ENCODE results near the gene BEND6.

Gene BEND6, protein sequence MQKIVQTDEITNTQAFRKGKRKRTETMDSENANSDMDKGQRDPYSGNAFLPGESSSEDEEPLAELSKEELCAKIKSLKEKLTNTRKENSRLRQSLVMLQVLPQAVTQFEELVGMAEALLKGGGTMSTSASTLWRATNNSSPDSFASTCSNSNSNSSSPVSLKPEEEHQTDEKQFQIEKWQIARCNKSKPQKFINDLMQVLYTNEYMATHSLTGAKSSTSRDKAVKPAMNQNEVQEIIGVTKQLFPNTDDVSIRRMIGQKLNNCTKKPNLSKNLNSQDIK

DNA sequence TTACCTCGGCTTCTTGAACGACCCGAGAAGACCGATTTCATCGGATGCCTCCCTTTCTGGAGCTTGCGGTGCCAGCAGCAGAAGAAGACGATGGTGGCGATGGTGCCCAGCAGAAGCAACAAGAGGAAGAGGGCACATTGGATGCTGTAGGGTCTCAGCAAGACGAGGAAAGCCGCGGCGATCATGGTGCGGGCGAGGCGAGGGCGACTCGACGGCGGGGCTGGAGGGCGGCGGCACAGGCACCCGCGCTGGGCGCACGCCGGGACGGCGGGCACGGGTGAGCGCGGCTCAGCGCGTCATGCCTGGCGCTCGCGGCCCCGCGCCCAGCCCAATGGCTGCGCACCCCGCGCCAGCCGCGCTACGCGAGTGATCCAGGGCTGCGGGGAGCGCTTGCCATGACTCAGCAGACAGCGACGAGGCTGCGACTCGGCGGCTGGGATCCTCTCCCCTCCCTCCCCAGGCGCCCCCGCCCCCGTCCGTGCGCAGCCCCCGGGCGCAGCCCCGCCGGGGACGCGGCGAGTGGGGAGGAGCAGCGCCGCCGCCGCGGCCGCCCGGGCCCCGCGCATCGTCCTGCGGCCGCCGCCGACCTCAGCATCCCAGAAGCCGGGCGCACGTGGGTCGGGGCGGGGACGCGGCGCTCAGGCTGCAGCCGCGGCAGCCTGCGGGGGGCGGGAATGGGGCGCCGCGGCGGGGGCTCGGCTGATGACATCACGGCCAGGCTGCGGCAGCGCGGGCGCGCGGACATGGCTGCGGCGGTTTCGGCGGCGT lies at the start of gene BEND6:
BEND6 (plus strand) TSS at position 705 of the 768 bp plus-strand sequence. CDS start 26,704 bp downstream, outside the sequence.
- no peak for DNase-seq (ENCODE audit: low read depth in 2 of 2)

DNA sequence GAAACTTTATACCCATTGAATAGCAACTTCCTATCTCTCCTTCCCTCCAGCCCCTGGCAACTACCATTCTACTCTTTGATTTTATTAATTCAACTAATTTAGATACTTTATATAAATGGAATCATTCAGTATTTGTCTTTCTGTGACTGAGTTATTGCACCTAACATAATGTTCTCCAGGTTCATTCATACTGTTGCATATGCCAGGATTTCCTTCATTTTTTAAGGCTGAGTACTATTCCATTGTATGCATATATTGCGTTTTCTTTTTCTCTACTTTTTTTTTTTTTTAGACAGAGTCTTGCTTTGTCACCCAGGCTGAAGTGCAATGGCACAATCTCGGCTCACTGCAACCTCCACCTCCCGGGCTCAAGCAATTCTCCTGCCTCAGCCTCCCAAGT lies 49.5 kb upstream of the BEND6 start:
- no peak for DNase-seq (ENCODE audit: low read depth in 2 of 2)

DNA sequence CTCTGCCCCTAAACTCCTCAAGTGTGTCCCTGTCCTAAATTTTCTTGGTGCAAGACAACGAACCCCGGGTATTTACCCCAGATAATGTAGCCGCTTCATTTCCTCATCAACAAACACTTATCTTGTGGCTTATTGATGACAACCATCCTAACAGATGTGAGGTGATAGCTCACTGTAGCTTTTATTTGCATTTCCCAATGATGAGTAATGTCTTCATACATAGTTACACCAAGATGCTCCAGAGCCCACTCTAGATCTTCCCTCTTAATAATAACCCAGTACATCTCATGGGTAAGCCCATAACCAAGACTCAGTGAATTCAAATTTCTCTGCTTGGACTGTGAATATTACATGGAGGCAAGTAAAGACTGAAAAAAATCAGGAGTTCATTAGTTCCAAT lies 48.2 kb upstream of the BEND6 start:
- no peak for DNase-seq (ENCODE audit: low read depth in 2 of 2)

DNA sequence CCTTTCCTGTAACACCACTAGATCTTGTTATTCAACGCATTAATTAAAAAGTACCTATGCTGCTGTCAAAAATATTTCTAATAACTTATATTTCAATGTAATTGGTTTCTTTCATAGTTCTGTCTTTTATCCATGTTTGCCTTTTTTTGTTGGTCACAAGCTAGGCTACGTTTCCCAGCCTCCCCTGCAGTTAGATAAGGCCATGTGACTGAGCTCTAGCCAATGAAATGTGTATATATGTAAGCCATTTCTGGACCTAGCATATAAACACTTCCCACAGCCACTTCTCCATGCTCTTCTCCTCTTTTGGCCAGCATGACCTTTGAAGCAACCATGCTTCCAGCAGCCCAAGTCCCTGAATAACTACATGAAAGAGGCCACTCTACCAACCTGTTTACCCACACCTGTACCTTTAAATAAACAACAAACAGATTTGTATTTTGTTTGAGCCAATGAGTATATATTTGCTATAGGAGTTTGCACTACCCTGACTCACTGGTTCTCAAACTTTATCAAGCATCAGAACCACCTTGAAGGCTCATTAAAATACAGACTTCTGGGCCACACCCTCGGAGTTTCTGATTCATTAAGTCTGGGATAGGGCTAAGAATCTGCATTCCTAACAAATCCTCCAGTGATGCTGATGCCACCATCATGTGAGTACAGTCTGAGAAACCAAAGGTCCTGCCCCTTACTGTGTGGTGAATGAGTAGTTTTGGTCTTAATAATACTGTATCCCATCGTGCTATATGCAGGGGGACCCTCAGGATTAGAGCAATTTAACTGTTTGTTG lies 45.6 kb upstream of the BEND6 start:
- no peak for DNase-seq (ENCODE audit: low read depth in 2 of 2)

DNA sequence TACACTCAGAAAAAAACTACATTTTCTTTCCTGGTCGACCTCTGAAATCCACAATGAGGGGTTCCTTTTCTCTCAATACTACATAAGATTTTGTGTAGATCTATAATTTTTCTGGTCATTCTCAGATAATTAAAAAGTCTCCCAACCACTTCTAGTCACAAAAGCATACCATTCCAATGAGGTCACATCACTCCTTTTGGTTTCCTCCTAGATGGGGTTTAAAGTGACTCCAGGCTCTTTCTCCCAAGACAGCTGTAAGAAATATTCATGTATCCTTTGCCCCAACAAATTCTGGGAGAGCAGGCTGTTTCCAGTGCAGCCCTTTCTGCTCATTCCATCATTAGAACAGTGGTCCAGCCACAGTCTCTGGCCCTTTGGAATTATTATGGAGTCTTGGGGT lies 43.1 kb upstream of the BEND6 start:
- no peak for DNase-seq (ENCODE audit: low read depth in 2 of 2)

DNA sequence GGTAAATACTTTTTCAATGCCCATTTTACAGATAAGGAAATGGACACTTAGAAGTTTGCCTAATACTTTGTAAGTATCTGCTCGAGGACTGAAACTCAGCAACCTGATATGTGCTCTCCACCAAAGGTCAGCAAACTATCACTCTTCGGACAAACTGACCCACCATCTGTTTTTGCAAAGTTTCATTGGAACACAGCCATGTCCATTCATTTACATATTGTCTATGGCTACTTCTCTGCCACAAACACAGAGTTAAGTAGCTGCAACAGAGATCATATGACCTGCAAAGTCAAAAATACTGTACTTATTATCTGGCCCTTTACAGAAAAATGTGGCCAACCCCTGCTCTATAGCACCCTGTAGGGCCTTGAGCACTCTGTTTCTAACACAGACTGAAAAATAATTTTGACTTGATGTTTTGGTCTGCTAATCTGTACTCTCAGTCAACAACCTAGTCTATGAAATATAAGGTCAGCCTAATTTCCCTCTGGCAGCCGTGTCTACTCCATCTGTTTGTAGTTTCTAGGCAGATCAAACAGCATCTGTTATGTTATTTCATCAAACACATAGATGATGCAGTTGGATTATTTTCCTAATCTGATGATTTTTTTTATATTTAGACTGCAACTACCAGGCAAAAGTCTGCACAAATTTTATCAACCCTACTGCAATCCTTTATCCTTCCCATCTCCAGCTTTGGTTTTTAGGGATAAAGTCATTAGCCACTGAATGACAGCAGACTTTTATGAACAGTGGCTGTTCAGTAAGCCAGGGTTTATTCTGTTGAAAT lies 41.4 kb upstream of the BEND6 start:
- DNase-seq (ENCODE audit: low read depth in 2 of 2) = no peak

DNA sequence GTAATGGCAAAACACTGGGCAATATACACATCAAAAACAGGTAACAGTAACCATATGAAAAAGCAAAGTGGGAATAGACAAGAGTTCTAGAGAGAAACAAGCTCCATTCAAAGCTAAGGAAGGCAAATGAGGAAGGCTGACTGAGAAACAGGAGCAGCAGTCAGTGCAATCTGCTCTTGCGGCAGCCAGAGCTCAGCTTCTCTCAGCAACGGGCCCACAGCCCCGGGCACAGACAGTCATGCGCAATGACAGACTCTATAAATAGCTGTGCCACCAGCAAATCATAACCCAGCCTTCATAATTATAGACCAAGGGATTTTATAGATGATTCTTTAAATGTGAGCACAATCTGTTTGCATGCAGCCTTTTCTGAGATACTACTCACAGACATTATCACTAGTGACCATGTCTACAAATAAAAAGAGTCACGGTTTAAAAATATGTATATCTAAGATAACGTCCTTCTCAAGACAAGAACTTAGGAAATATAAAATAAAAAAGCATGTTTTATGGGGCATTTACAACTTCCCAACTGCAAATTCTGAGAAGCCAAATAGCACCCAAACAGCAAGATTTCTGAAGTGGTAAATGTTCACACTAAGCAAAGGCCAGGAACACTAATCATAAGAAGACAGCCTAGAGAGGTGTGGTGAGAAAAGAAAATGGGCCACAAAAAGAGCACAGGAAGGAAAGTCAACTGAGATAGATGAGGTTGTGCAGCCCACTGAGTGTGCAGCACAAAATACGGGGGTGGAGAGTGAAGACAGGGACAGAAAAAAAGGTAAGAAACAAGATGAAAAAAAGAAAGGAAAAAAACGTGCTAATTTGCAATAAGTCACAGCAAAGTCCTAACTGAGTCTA lies 39.9 kb upstream of the BEND6 start:
- no peak for DNase-seq (ENCODE audit: low read depth in 2 of 2)

DNA sequence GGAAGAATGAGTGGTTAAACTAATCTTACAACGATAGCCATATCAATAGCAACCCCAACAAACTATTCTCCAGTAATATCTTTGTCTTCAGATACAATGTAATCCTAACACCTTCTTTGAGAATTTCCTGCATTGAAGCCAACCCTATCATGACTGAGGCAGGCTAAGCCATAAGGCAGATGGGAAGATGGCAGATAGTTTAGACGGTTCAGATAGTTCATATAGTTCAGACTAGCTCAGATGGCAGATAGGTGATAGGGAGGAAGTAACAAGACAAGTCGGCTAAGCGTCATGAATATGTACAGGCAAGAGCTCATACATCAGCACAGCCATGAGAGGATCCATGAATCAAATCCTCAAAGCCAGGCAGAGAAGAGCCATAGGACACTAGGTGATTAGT lies 39.1 kb upstream of the BEND6 start:
- no peak for DNase-seq (ENCODE audit: low read depth in 2 of 2)

DNA sequence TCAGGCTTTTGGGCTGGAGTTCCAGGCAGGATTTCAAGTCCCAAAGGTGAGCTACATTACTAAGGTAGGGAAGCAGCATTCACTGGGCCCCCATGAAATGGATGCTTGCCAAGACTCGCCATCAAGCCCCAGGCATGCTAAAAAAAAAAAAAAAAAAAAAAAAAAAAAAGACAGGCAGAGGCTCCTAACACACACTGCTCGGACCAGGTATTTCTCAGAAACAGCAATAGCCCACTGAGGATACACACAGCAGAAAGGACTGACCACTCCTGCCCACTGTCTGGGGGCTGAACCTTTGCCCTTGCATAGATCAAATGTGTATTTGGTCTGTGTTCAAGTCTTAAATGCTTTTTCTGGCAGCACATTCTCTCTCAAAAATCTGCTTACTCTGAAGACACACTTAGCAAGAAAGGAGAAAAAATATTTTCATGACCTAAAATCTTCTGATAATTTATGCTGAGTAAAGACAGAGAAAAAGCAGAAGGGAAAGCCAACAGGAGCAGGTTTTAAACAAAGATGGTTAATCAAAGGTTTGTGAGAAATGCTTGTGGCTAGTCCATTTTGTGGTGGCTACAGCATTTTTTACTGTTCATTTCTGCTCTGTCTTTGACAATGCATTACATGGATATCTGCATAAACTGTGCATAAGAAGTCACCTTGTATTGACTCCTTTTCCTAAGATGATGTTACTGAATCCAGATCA lies 37.9 kb upstream of the BEND6 start:
- no peak for DNase-seq (ENCODE audit: low read depth in 2 of 2)

DNA sequence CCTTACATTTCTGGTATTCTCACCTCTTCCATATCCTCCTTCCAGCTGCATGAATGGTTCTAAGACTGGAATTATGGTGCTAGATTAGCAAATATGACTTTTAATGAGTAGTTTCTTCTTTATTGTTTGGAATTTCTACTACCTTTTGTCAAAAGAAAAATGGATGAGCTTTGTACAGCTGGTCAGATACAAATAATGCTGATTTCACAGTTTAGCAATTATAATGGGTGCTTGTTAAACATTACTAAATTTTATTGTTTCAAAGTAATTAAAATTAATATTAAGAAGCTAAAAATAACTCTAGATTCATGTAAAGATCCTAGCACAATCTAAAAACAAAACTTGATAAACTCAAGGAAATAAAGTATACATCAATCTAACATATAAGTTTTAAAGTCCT lies 32.3 kb upstream of the BEND6 start:
- no peak for DNase-seq (ENCODE audit: low read depth in 2 of 2)

DNA sequence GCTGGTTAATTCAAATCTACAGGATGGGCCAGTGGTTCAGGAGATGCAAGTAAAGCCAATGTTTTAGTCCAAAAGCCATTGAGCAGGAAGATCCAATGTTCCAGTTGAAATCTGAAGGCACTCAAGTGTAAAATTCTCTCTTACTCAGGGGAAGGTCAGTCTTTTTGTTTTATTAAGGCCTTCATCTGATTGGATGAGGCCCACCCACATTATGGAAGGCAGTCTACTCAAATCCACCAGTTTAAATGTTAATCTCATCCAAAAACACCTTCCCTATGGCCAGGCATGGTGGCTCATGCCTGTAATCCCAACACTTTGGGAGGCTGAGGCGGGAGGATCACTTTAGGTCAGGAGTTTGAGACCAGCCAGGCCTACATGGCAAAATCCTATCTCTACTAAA lies 31.3 kb upstream of the BEND6 start:
- DNase-seq (ENCODE audit: low read depth in 2 of 2) = no peak

DNA sequence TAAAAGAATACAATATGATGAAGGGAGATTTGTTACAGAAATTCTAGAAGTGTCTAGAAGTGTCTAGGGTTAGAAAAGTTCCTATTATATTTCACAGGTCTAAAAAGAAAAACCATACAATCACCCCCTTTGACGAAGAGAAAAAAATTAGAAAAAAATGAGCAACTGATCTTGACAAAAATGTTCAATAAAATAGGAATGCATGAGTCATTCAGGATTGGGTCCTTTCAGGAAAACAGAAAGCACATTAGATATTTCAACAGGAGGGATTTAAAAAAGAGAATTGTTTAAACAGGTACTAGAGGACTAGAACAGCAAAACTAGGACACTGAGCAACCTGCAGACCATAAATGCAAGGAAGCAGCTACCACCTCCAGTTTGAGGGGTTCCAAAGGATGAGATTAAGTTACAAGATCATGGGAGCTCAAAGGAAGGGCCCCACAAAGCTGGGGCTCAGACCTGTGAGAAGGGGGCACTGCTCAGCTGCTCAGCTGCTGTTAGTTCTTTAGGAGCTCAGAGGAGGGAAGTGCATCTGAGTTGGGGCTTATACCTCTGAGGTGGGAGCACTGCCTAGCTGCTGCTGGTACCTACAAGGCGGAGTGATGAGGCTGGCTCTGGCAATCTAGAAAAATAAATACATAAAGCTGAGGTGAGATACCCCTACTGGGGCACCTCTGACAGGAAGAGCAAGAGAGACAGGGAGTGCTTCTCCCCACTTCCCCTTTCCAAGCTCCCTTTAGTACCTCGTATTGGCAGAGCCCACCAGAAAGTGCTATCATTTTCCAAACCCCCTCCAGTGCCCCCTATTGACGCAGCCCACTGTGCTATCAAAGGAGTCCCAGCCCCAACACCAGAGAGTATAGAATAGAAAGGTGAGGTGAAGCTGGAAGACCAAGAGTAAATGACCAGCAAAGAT lies 27.1 kb upstream of the BEND6 start:
- DNase-seq (ENCODE audit: low read depth in 2 of 2) = no peak

DNA sequence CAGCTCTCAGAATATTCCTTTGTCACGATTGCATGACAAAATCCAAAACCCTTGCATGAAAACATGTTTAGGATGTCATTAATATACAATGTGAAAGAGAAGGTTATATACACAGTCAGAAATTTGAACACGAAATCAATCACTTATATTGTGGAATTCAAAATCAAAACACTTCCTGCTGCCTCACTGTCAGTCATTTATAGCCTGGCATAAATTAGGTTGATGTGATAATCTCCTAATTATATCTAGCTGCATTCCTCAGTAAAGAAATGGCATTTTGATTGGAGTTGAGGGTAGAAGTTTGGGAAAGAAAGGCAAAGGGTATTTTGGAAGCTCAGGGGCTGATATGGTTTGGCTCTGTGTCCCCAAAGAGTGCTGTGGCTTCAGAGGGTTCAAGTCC lies 24.1 kb upstream of the BEND6 start:
- DNase-seq (ENCODE audit: low read depth in 2 of 2) = no peak

DNA sequence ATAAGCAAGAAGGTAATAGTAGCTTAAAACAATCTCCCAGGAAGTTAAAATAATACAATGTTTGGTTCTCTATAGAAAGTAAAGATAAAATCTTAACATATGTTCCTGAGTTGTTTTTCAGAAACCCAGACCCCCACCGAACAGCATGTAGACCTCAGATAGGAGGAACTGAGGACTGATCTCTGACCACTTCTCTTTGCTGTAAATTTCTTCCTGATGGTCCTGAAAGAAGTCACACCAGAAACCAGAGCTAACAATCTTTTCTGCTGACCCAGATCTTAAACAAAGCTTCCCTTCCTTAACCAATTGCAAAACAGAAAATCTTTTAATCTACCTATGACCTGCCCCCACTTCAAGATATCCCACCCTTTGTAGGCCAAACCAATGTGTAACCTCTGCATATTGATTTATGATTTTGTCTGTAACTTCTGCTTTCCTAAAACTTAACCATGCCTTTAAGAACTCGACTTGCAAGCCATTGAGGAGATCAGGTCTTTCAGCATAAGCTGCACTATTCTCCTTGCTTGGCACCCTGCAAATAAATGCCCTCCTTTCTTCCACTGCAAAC lies 21.9 kb upstream of the BEND6 start:
- no peak for DNase-seq (ENCODE audit: low read depth in 2 of 2)

DNA sequence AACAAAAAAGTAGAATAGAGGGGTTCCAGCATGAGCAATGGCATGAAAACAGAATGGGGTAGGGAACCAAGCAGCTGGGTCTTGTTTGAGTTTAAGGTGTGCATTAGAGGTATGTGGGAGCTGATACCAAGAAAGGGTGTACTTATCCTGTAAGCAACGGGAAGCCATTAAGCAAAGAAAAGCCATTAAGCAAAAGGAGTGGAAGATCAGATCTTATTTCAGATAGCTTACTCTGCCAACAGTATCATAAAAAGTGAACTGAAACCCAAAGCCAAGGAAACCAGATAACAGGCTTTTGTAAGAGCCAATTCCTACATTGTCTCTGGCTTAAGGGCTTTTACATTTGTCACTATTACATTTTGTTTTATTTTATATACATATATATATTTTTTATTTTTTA lies 21.3 kb upstream of the BEND6 start:
- no peak for DNase-seq (ENCODE audit: low read depth in 2 of 2)

DNA sequence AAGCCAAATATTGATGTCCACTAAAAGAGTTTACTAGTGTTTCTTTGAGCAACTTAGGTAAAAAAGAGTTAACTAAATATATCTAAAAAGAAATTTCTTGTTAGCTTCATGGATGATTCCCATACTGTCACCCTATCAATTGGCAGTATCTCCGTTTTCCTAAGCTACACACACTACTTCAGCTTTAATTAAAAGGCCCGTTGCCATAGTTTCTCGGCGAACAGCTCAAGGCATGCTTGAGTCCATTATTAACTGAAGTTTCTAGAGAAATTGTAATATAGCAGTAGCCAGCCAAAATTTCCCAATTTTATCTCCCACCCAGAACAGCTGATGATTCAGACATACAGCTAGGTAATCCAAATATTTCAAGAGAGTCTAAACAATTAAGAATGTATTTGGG lies 20.0 kb upstream of the BEND6 start:
- no peak for DNase-seq (ENCODE audit: low read depth in 2 of 2)

DNA sequence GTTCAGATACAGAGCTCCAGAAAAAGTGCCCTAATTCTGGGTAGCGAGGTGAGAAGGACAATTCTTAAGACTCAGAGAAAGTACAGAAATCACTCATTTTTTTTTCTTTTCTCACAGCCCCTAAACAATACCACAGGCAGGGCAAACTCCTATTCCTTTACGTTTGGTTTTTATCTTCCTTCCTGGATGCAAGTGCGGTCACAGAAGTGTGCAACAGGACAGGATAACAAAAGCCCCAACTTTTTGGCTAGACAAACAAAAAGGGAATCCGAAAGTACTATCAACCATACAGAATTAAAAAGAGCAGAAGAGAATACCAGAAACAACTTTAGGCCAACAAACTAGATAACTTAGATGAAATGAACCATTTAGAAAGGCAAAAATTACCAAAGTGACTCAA lies 18.4 kb upstream of the BEND6 start:
- no peak for DNase-seq (ENCODE audit: low read depth in 2 of 2)

DNA sequence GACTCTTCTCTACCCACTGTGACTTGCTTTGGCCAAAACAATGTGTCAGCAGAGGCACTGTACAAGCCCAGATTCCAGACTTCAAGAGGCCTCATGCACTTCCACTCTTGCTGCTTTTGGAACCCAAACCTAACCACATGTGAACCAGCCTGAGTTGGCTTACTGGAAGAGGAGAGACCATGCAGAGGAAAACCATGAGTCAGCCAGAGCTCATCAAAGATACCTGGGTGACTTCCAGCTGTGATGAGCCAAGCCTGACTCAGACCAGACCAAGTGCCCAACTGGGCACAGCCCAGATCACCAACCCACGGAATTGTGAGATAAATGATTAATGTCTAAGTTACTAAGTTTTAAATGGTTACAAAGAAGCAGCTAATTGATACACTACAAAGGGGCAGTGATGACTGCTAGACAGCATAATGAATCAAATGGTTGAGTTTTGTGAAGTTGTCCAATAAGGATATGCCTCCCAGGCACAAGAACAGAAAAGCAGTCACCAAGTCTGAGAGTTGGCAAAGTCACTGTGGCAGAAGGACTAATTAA lies 16.2 kb upstream of the BEND6 start:
- DNase-seq (ENCODE audit: low read depth in 2 of 2) = no peak

DNA sequence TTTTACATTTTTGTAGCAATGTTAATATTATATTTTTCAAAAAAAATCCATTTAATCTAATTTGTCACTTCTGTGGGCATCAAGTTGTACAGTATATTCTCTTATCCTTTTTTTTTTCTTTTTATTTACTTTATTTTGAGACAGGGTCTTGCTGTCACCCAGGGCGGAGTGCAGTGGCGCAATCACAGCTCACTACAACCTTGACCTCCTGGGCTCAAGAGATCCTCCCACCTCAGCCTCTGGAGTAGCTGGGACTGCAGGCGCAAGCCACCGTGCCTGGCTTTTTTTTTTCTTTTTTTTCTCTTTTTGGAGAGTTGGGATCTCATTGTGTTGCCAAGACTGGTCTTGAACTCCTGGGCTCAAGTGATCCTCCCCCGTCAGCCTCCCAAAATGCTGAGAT lies 14.4 kb upstream of the BEND6 start:
- no peak for DNase-seq (ENCODE audit: low read depth in 2 of 2)

Measured in stimulated activated CD4-positive, alpha-beta T cell treated with anti-CD3 and anti-CD28 coated beads, Interleukin-1b, Interleukin-23, amount 100 ng/mL, for 1 hour (primary cell).